PC-3 (cell line): ENCODE data around the gene EXTL2. TPM values are rescaled to one million over a fixed set of nuclear protein-coding genes. Genes with fewer than 3 reads are reported as not detected.

Experiments used
- ATAC-seq: fragments of 200-7000 bp; cut with Tn5 transposase; 2 replicates; pipeline ENCODE4 v1.9.1; 2020; ENCODE audit warnings: mild to moderate bottlenecking, moderate library complexity
- BruUV-seq: library from RNA; stranded (reverse); fragments of 400-500 nt; replicated peaks from 2 replicates; lab custom pipeline; 2021; lab: Mats Ljungman, UMichigan
- CTCF ChIA-PET: fragments of 300-600 bp; sonication (Branson Sonifier 250); formaldehyde crosslinking; loops from one replicate; lab custom pipeline; 2022; ENCODE audit warnings: antibody characterized with exemption; lab: Charles Lee
- POLR2A ChIA-PET: fragments of 300-600 bp; sonication (Branson Sonifier 250); formaldehyde crosslinking; loops from one replicate; lab custom pipeline; 2022; ENCODE audit warnings: antibody characterized with exemption; ENCODE audit not compliant: unreplicated experiment; lab: Charles Lee
- DNase-seq: peaks from one replicate; pipeline ENCODE4 v3.0.0-alpha.2; 2015
- H2AFZ ChIP-seq: fragments of 300-600 bp; sonication (generic); 2 replicates; pipeline ENCODE4 v1.6.0; 2016; ENCODE audit warnings: antibody characterized with exemption, low read length
- H3F3A ChIP-seq: fragments of 300-600 bp; sonication (generic); one replicate; pipeline ENCODE4 v1.6.0; 2017; ENCODE audit warnings: antibody characterized with exemption, low read length, control low read depth, mild to moderate bottlenecking; ENCODE audit not compliant: unreplicated experiment
- H3K27ac ChIP-seq: fragments of 300-600 bp; sonication (generic); 2 replicates; pipeline ENCODE4 v1.5.1; 2016; ENCODE audit warnings: mild to moderate bottlenecking, low read length
- H3K27me3 ChIP-seq: fragments of 300-600 bp; sonication (generic); 2 replicates; pipeline ENCODE4 v1.6.1; 2016; ENCODE audit warnings: low read length, mixed read lengths
- H3K36me3 ChIP-seq: fragments of 300-600 bp; sonication (generic); 2 replicates; pipeline ENCODE4 v1.6.1; 2016; ENCODE audit warnings: low read depth, mixed run types, low read length, mixed read lengths
- H3K4me1 ChIP-seq: fragments of 300-600 bp; sonication (generic); 2 replicates; pipeline ENCODE4 v1.5.1; 2016; ENCODE audit warnings: low read length; ENCODE audit not compliant: insufficient read depth
- H3K4me2 ChIP-seq: fragments of 300-600 bp; sonication (generic); 2 replicates; pipeline ENCODE4 v1.6.0; 2016; ENCODE audit warnings: low read length
- H3K4me3 ChIP-seq: fragments of 300-600 bp; sonication (generic); 2 replicates; pipeline ENCODE4 v1.5.1; 2016; ENCODE audit warnings: mild to moderate bottlenecking, low read length, mixed read lengths
- H3K79me2 ChIP-seq: fragments of 300-600 bp; sonication (generic); 2 replicates; pipeline ENCODE4 v1.6.1; 2017; ENCODE audit warnings: low read length, mixed read lengths
- H3K9ac ChIP-seq: fragments of 300-600 bp; sonication (generic); 2 replicates; pipeline ENCODE4 v1.6.0; 2016; ENCODE audit warnings: mild to moderate bottlenecking, low read length
- H3K9me2 ChIP-seq: fragments of 300-600 bp; sonication (generic); replicated peaks from 2 replicates; pipeline ENCODE4 v1.6.1; 2016; ENCODE audit warnings: mixed run types, low read length, mixed read lengths
- H3K9me3 ChIP-seq: fragments of 300-600 bp; sonication (generic); 2 replicates; pipeline ENCODE4 v1.6.1; 2016; ENCODE audit warnings: low read length, mixed read lengths
- H4K20me1 ChIP-seq: fragments of 300-600 bp; sonication (generic); 2 replicates; pipeline ENCODE4 v1.6.1; 2016; ENCODE audit warnings: low read length, mixed read lengths
- CTCF ChIP-seq: fragments of 300-600 bp; sonication (generic); conservative IDR thresholded peaks from 2 replicates; pipeline ENCODE4 v1.5.1; 2017; ENCODE audit warnings: antibody characterized with exemption, low read depth, mild to moderate bottlenecking, low read length
- EZH2 ChIP-seq: fragments of 300-600 bp; sonication (generic); IDR thresholded peaks from one replicate; pipeline ENCODE4 v1.6.1; 2017; ENCODE audit warnings: antibody characterized with exemption, mild to moderate bottlenecking, low read length; ENCODE audit not compliant: unreplicated experiment
- EZH2phosphoT487 ChIP-seq: fragments of 300-600 bp; sonication (generic); IDR thresholded peaks from 2 replicates; pipeline ENCODE4 v1.6.1; 2018; ENCODE audit warnings: mild to moderate bottlenecking, antibody characterized with exemption, low read length, borderline replicate concordance
- intact Hi-C: fragments of 100-400 bp; cut with micrococcal nuclease; formaldehyde crosslinking; loops from 2 replicates; pipeline ENCODE4 v1.9.0; 2023
- total RNA-seq: library from RNA; depleted of rRNA; stranded (reverse); fragments of >200 nt; gene quantifications from 2 replicates; pipeline ENCODE4 v1.2.3, GENCODE V29; 2014

EXTL2 gene
- total RNA-seq, 1 experiment from 2014 or later: 7.5 TPM

GRCh38 chr1:100879422-100879821 is 15.2 kb downstream of the EXTL2 start:
- H3K27ac ChIP-seq: no peak overlapping the region
- ATAC-seq (no peak), DNase-seq (no peak)
- no peaks in the 10 kb centered on the region for H3K36me3 ChIP-seq
- H3K9me3 ChIP-seq: no peaks in the 10 kb centered on the region
- POLR2A ChIA-PET: no interaction called here
- intact Hi-C loops: loop anchor here (10.0 kb wide), 1 partner anchor 525 kb away; the partner anchor contains the start of gene CDC14A
- H3K4me1 ChIP-seq: peaks cover 12% of the 10 kb centered on the region
- no peaks in the 10 kb centered on the region for H3K27me3 ChIP-seq
- no peaks in the 10 kb centered on the region for H3K9me2 ChIP-seq
- no peak overlapping the region for H3K4me2 ChIP-seq
- no peaks in the 10 kb centered on the region for H3F3A ChIP-seq
- no peaks in the 10 kb centered on the region for H3K79me2 ChIP-seq
- no TSS peak for BruUV-seq
- no peaks in the 10 kb centered on the region for H4K20me1 ChIP-seq
- CTCF ChIA-PET: no interaction called here
- no peak overlapping the region for H3K4me3 ChIP-seq
- no peak for TF ChIP-seq EZH2phosphoT487
- no peak for TF ChIP-seq EZH2
- no peak for TF ChIP-seq CTCF
- no peak overlapping the region for H3K9ac ChIP-seq
- H2AFZ ChIP-seq: no peak overlapping the region

- ATAC-seq (no peak), DNase-seq (no peak)
- intact Hi-C loops: loop anchor here (10.0 kb wide), 1 partner anchor 521 kb away; the partner anchor contains the start of gene CDC14A
- no peaks in the 10 kb centered on the region for H3K9me2 ChIP-seq
- no peak overlapping the region for H3K9ac ChIP-seq
- H3K79me2 ChIP-seq: no peaks in the 10 kb centered on the region
- CTCF ChIA-PET: interaction anchor here (0.6 kb wide), 1 partner anchor 31 kb away, joined by 3 read pairs; no protein-coding TSS in a partner anchor
- H3K27ac ChIP-seq: no peak overlapping the region
- H3K4me3 ChIP-seq: no peak overlapping the region
- no TSS peak for BruUV-seq
- H3K9me3 ChIP-seq: no peaks in the 10 kb centered on the region
- H4K20me1 ChIP-seq: no peaks in the 10 kb centered on the region
- H3F3A ChIP-seq: no peaks in the 10 kb centered on the region
- H3K4me2 ChIP-seq: no peak overlapping the region
- H3K36me3 ChIP-seq: no peaks in the 10 kb centered on the region
- H3K4me1 ChIP-seq: no peaks in the 10 kb centered on the region
- H3K27me3 ChIP-seq: no peaks in the 10 kb centered on the region
- no peak overlapping the region for H2AFZ ChIP-seq
- POLR2A ChIA-PET: no interaction called here
- TF ChIP-seq EZH2phosphoT487: no peak
- TF ChIP-seq CTCF: no peak
- no peak for TF ChIP-seq EZH2
Measured at GRCh38 chr1:100876291-100876690, 18.4 kb downstream of the EXTL2 start.

DNA sequence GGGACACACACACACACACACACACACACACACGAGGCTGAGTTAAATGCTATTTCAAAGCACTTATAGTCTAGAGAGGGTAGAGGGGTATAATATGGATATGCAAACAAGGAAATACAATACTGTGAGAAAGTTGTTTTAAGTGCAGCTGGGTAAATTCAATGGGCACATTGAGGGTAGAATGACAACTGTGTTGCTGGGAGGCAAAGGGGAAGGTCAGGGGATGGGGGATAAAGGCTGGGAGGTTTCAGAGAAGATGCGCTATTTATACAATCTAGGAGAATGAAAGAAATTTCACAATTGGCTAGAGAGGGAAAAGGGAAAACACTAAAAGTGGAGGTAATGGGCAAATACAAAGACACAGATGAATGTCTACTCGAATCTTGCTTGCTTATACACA is 19.4 kb downstream of the EXTL2 start:
- ChIA-PET CTCF (no interaction called here), POLR2A (no interaction called here)
- Histone ChIP-seq H3K9me3 (no peaks in the 10 kb centered on the region), H3K27me3 (no peaks in the 10 kb centered on the region), H3K9ac (no peak overlapping the region), H3K4me1 (no peaks in the 10 kb centered on the region), H3K4me2 (no peak overlapping the region), H3K36me3 (no peaks in the 10 kb centered on the region), H3K9me2 (no peaks in the 10 kb centered on the region), H3K4me3 (no peak overlapping the region), H2AFZ (no peak overlapping the region), H3K79me2 (no peaks in the 10 kb centered on the region), H3K27ac (no peak overlapping the region), H3F3A (no peaks in the 10 kb centered on the region), H4K20me1 (no peaks in the 10 kb centered on the region)
- TF ChIP-seq EZH2: no peak
- no peak for DNase-seq
- no TSS peak for BruUV-seq
- ATAC-seq: no peak
- intact Hi-C loops: loop anchor here (10.0 kb wide), 1 partner anchor 520 kb away; the partner anchor contains the start of gene CDC14A
